Endometrial microvascular endothelial cells (primary cell): ENCODE measurements around the gene P4HA2. TPM values are rescaled to one million over a fixed set of nuclear protein-coding genes. Genes with fewer than 3 reads are reported as not detected.

Experiments
- in situ Hi-C: cut with HindIII; loops from 2 replicates; pipeline ENCODE4 v1.10.0; 2017; ENCODE audit warnings: low sequenced_read_pairs, low pct_unique_long_range_greater_than_20kb; ENCODE audit errors: inconsistent ontology term
- total RNA-seq: library from RNA; depleted of rRNA; stranded (reverse); fragments of >200 nt; gene quantifications from one replicate; pipeline ENCODE4 v1.2.3, GENCODE V29; 2015; ENCODE audit errors: inconsistent ontology term

Gene P4HA2
- total RNA-seq, 1 donor from 2014 or later: 49.0 TPM

DNA sequence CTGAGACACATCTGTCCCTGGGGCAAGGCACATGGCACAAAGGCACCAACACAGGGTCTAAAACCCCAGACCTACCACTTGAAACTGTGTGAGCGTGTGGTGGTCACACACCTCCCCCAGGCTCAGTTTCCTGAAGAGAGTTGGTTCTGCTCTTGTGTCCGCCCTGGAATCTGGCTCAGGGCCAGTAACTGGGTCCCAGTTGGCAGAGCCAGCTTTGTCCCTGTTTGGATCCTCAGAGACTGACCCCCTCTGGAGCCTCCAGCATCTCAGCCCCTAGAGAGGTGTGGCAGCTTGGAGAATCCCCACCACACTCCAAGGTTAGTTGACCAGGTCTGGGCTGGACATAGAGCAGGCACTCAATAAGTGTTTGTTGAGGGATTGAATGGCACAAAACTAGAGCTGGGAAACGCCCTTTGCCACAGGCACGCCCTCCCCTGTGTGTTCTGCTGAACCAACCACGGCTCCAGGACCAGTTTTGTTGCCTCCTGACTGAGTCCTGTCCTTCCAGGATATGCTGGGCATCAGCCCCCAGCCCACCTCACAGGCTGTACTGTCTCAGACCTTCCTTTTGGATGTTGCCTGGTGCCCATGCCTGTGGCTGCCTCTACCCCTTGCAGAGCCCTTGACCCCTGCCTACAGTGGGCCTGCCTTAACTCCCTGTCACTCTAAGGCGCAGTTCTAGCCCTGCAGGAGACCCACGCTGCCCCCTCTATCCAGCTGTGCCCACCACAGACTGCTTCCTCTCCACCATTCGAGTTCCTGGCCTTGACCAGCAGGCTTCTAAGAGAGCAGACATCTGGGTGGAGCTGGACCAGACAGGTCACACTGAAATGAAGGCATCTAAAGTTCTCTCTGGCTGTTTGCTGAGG, 26.0 kb upstream of the P4HA2 start:
- in situ Hi-C loops: no loop called here

DNA sequence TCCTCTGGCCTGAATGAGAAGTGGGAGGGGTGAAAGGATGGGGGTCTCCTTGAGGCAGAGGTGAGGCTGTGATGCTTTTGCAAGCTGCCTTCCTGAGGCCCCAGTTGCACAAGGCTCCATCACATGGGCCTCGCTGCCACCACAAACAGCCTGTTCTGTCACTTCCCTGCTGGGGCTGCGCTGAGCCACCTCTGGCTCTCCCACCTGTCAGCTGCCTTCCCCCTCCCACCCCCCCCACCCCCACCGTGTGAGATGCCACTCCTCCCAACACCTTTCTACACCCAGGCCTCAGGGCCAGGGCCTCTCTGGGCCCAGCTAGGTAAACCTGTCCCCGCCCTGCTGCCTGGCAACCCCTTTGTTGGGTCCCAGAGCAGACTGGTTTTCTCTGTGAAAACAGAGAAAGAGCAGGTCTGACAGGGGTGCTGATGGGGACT, 25.4 kb upstream of the P4HA2 start:
- in situ Hi-C loops: no loop called here

DNA sequence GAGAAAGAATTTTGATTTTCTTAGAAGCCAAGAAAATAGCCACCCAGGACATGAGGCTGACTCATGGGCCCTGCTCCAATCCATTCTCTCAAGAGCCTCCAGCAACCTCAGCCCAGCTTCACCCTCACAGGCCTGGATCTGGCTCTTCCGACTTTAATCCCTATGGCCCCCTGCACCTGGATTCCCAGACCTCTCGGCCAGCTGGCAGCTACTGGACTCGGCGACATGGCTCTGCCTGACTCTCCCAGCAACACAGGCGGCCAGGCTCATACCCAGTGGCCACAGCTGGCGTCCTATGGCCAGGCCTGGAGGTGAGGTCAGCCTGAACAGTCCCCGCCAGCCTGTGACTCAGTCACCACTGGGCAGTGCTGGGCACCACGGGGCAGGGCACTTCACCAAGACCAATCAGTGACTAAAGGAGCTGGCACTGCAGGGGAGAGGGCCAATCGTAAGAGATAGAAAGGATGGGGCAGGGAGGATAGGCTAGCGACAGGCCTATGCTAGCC, 23.6 kb upstream of the P4HA2 start:
- in situ Hi-C loops: no loop called here

DNA sequence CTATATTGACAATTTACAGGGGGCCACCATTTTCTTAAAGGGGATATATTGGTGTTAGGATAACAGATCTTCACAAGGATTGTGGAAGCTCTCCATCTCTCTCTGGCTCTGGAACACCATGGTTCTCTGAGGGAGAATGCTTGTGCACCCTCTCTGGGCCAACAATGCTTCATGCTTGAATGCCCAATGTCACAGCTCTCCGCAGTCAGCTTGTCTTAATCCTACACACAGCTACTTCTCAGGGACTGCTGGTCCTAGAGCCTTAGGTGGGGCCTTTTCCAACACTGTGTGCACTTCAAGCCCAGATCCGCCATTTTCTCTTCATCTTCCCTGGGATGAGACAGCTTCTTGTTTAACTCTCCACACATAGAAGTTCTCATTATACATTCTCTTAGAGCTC, 22.9 kb upstream of the P4HA2 start:
- in situ Hi-C loops: no loop called here

DNA sequence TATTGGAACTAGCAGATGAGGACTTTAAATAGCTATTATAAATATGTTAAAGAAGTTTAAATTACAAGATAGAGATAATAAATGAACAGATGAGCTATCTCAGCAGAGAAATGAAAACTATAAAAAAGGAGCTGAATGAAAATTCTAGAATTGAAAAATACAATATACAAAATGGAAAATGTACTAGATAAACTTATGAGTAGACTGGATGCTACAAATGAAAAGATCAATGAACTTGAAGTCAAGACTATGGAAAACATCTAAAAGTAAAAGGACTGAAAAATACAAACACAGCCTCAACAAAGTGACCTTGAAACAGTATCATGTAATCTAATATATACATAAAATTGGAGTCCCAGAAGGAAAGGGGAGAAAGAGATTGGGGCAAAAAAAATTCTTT, 19.2 kb upstream of the P4HA2 start:
- in situ Hi-C loops: no loop called here

DNA sequence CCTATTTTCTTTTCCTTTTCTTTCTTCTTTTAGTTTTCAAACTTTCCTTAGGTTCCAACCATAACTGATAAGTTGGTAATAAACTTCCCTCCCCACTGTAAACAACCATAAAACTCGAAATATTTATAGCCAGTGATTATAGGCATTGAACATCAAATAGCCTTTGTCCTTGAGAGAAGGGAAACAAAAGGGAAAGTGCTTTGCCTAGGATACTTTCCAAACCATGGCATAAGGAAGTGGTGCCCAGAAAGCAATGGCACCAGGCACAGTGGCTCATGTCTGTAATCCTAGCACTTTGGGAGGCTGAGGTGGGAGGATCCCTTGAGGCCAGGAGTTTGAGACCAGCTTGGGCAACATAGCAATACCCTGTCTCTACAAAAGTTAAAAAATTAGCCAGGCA, 17.9 kb upstream of the P4HA2 start:
- in situ Hi-C loops: no loop called here

DNA sequence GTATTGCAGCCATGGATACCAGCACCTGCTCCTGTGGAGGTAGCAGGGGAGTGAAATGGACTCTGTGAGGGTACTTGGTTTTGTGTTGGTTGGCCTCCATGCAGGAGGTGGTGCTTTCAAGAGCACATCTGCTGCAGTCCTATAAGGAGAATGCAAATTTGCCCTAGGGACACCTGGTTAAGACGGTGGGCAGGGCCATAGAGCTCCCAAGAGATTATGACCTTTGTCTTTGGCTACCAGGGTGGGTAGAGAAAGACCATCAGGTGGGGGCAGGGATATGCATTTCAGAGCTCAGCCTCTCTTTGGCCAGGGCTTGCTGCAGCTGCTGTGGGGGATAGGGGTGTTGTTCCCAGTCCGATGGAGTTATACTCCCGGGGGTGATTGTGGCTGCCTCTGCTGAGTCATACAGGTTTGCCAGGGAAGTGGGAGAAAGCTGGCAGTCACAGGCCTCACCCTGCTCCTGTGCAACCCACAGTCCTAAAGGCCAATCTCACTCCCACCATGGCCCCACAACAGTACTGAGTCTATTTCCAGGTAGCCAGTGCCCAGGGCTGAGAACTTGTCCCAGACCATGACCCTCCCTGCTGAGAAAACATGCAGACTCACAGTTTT, 15.8 kb upstream of the P4HA2 start:
- in situ Hi-C loops: no loop called here

DNA sequence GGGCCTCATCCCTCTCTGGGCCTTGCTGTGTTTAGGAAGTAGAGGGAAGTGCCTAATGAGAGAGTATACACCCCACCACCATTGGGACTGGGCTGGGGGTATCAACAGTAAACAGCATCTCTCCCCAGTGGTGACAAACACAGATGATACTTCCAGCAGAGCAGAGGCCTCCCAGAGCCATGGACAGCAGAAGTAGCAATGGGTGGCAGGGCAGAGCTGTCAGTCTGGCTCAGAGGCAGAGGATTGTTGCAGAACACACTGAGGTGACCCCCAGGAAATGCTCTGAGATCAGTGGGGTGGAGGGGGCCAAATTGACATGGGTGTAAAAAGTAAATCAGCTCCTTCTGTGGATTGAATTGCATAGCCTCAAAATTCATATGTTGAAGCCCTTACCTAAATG, 12.1 kb upstream of the P4HA2 start:
- in situ Hi-C loops: no loop called here

DNA sequence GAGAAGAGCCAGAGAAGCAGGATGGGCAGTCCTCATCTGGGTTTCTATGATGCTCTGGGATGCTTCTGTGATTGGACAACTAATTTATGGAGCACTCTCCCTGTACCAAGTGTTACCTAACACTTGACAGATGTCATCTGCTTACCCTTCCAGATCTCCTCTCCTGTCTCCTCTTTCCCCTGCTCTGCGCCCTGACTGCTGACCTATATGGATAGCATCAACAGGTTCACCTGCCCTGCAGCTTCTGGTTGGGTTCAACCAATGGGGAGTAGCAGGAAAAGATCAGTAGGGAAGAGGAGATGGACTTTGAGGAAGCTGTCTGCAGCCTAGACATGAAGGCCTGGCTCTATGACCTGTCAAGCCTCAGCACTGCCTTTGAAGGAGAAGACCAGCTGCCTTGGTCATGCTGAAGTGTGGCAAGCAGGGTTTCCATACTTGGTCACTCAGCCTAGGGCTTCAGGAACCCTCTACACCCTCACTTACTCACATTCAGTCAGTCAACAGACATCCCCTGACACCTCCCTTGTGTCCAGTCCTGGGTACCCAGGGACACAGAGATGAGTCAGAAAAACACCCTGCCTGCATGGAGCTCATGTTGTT, 11.3 kb upstream of the P4HA2 start:
- in situ Hi-C loops: no loop called here

DNA sequence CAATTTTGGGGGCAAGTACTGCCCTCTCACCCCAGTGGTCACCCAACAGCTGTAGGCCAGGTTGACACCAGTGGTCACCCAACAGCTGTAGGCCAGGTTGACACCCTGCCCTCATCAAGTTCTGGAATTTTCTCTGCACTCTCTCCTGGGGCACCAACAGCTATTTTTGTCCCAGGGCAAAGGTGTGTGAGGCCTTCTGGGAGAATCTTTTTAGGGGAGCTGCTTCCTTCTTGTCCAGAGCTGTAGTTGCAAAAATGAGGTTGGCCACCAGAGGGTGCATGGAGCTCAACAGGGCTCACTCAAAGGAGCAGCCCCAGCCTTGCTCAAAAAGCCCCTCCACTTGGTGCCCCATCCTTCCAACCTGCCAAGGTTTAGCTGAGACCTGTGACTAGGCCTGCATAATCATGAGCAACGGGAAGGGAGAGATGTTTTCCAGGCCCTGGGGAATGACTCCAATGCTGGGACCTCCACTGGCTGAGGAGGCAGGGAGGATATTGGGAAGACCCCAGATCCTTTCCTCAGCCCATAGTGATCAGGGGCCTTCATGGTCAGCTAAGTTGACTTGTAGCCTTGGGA, 10.6 kb upstream of the P4HA2 start:
- in situ Hi-C loops: no loop called here

DNA sequence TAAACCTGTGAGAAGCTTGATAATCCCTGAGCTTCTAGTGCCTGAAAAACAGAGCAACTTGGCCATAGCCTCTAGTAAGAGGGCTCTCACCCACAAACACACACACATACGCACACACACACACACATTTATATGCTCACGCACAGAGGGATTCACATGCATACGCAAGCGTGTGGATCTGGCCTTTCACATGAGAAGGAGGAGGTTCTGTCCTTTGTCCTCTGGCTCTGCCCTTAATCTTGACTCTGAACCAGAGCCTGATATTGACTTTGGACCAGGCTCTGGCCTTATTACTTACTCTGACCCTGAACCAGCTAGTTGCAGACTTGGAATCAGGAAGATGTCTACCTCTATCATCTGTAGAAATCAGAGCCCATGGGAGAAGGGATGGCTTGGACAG, 10.0 kb upstream of the P4HA2 start:
- in situ Hi-C loops: no loop called here

DNA sequence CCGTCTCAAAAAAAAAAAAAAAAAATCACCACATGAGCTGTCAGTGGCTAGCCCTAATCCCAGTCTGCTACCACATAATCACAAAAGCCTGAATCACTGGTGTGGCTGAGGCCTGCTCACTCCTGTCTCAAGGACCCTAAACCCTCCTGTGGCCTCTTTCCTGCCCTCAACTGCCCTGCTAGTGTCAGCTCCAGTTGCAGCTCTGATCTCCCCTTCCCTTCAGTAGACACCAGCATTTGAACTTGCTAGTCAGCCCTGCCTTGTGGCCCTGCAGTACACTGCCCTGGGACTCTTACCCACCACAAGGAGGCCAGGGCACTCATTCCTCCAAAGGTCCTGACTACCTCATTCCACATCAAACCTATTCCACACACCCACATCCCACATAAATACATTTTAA, 9.5 kb upstream of the P4HA2 start:
- in situ Hi-C loops: no loop called here

DNA sequence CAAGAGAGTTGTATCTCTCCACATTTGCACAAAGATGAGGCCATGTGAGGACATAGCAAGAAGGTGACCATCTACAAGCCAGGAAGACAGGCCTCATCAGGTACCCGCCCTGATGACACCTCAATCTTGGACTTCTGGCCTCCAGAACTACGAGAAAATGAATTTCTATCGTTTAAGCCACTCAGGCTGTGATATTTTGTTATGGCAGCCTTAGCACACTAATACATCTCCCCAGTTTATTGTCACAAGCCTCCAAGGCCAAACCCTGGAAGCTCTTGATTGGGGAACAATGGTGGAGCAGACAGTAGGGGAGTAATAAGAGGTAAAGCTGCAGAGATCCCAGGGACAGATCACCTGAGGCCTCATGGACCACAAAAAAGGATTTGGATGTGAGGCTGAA, 7.7 kb upstream of the P4HA2 start:
- in situ Hi-C loops: no loop called here

DNA sequence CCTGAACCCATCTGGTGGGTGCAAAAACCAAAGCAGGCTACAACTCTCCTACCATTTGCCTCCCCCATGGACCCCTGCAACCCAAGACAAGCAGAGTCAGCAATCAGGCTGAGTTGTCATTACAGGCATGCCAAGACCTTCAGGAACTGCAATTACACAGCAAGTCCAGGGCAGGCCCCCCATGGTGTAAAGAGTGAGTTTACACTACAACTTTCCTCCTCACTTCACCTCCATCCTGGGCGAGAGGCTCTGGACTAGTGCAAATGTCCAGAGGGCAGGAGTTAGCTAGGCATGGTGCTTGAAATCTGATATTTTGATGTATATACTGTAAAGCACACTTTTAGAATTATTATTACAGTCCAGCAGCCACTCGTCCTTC, 7.0 kb upstream of the P4HA2 start:
- in situ Hi-C loops: no loop called here

DNA sequence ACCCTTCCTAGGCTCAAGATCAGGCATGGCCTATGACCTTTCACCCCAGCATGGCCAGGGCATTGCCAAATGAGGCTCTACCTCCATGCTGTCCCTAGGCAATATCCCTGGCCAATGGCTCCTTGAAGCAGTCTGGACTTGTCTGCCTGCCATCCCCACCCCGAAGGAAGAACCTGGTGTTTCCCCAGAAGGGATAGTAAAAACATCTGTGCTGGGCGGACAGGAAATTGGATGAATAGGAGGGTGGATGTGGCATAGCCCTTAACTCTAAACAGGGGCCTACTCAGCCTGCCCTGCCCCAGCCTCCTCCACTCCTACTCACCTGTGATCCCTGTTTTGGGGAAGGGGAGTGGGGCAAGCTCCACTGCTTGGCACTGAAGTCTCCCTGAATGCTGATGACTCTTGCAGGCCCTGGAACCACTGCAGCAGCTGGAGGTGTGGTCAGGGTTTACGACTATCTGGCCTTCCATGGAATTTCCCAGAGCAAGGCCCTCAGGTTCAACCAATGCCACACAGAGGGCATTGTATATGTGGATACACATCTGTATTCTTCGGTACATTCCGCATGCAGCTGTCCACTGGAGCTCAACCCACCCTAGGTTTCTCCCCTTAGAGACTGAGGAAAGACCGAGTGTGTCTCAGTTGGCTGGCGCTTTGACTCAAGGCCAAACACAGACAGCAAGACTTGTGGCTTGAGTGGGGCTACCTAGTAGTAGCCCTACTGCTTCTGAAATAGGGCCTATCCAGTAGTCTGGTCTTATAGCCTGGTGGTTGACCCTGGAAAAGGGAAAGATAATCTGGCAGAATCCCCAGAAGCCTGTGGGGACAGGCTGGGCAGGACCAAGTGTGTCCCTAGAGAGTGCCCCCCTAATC, 6.4 kb upstream of the P4HA2 start:
- in situ Hi-C loops: no loop called here

DNA sequence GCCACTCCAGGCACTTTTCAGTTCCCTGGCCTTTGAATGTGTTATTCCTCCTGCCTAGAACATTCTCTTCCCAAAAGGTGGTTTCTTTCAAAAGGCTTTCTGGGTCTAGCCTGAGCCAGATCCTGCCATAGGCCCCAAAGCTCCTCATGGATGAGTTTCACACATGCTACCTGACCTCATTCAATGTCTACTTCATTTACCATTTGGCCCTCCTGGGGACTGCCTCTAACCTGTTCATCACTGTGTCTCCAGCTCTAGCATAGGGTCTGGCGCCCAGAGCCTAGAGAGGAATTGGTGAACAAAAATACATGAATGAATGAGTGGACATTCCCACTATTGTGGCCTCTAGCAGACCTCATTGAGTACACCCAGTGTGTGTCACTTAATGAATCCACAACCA, 5.4 kb upstream of the P4HA2 start:
- in situ Hi-C loops: no loop called here

DNA sequence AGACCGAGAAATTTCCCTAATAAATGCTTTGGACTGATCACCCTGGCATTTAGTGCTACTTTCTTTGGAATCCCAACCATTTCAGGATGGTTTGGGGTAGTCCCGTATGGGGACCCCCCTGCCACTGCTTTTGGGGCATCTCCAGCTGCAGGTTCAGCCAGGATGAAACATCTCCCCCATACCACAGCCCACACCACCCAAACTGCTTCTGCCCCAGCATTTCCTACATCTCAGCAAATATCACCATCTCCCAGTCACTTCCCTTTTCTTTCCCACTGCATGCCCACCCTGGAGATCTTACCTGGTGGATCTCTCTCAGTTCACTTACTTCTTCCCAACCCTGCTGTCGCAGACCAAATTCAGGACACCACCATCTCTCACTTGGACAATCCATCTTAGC, 4.8 kb upstream of the P4HA2 start:
- in situ Hi-C loops: no loop called here

DNA sequence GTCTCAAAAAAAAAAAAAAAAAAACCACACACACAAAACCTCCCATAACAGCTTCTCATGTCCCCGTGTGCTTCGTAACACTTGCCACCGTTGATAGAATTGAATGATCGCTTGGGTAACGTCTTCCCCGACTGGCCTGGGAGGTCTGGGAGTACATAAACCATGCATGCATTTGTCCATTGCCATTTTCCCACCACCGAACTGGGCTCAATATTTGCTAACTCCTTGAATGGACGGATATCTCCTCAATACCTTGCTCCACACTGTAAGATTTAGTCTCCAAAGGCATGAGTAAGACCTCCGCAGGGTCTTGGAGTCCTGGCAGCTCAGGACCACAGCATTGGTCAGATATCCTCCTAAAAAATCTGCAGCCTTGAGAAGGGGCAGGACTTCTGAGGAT, 3.2 kb upstream of the P4HA2 start:
- in situ Hi-C loops: no loop called here

DNA sequence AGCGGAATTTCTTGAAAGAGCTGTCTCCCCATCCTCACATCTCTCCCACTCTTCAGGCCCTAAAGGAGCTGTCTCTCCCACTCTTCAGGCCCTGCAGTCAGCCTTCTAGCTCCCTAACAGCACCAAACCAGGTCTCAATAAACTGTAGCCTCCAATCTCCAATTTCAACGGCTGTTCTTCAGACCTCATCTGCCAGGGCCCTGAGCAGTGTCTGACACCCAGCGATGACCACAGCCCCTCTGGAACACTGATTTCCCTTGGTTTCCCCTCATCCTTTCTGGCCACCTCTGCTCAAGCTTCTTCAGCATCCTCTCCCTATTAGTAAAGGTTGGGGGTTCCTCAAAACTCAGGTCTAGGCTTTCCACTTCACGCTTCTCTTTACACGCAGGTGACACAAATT, 1.6 kb upstream of the P4HA2 start:
- in situ Hi-C loops: no loop called here
